ENCODE data around the gene MBD5. TPM values are rescaled to one million over a fixed set of nuclear protein-coding genes. Genes with fewer than 3 reads are reported as not detected.

The MBD5 gene
- total and polyA plus RNA-seq, 4 donors: 2.0 to 15.9 (median 9.5) TPM

- Histone ChIP-seq H3K4me1 (ENCODE audit: control insufficient read depth in 4 of 4, insufficient read depth in 4 of 4, low read length in 3 of 4) (no peaks in the 10 kb centered on the region), H3K36me3 (ENCODE audit: control insufficient read depth in 4 of 4, insufficient read depth in 3 of 4, low read depth in 1 of 4, low read length in 3 of 4) (no peaks in the 10 kb centered on the region), H3K9ac (ENCODE audit: low read depth in 1 of 2, low read length in 2 of 2) (no peak overlapping the region), H3K4me3 (ENCODE audit: low read depth in 1 of 3, low read length in 3 of 3) (no peak overlapping the region), H3K9me3 (ENCODE audit: control insufficient read depth in 4 of 4, low read length in 3 of 4) (no peaks in the 10 kb centered on the region), H3K27me3 (ENCODE audit: control insufficient read depth in 4 of 4, insufficient read depth in 4 of 4, low read length in 3 of 4) (no peaks in the 10 kb centered on the region), H3K27ac (ENCODE audit: low read depth in 1 of 2, low read length in 2 of 2) (no peak overlapping the region)
- no peak for DNase-seq (ENCODE audit: low spot score)
- TF ChIP-seq MAX (IDR thresholded peaks at IDR 0.05) (no peak), ZBTB33 (IDR thresholded peaks at IDR 0.05) (no peak), YY1 (IDR thresholded peaks at IDR 0.05) (no peak), REST (IDR thresholded peaks at IDR 0.05) (no peak), FOXA2 (IDR thresholded peaks at IDR 0.05) (no peak), JUND (IDR thresholded peaks at IDR 0.05) (no peak), RXRA (IDR thresholded peaks at IDR 0.05) (no peak)
- 87% methylated on average over 1 of the region's 1 CpG for WGBS
Observed at GRCh38 chr2:148046802-148047201, 25.9 kb downstream of the MBD5 start.

DNA sequence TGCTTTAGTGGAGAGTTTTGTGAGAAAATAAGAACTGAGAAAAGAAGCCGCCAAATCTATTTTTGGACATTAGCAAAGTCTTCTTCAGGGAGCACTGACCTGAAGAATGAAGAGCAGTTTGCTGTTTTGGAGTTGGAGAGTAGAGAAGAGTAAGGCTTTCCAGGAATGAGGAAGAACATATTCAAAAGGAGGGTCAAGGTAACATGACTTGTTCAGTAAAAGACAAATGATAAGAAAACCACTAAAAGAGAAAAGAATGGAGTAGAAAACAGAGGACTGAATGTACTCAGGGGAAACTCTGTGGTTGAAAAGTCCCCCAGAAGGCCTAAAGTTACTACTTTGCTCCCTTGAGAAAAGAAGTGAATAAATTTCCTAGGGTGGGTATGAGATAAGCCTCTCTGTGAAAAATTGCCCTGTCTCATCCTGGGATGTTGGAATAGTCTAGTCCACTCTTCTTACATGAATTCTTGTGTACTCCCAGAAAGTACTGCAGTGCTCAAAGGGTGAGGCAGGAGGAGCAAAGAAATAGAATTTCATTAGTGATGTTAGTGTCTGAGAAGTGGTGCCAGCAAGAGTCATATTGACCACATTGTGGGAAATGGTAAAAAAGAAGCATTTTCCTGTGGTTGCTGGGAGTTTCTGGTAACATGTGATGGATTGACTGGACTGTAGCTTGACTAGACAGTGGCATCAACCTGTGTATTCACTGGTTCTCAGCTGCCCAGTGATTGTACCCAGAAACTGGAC lies 27.8 kb downstream of the MBD5 start:
- no peak overlapping the region for H3K4me3 ChIP-seq (ENCODE audit: low read depth in 1 of 3, low read length in 3 of 3)
- DNase-seq (ENCODE audit: low spot score): no peak
- WGBS: 90% methylated on average over 1 of the region's 1 CpG
- no peak overlapping the region for H3K9ac ChIP-seq (ENCODE audit: low read depth in 1 of 2, low read length in 2 of 2)
- H3K27me3 ChIP-seq (ENCODE audit: control insufficient read depth in 4 of 4, insufficient read depth in 4 of 4, low read length in 3 of 4): no peaks in the 10 kb centered on the region
- TF ChIP-seq REST (IDR thresholded peaks at IDR 0.05) (no peak), MAX (IDR thresholded peaks at IDR 0.05) (no peak), CTCF (IDR thresholded peaks at IDR 0.05; ENCODE audit: low read depth, low read length, missing input control) (no peak), FOXA1 (IDR thresholded peaks at IDR 0.05) (no peak), RXRA (IDR thresholded peaks at IDR 0.05) (no peak), HNF4A (conservative IDR thresholded peaks at IDR 0.05) (no peak), TAF1 (conservative IDR thresholded peaks at IDR 0.05) (no peak), YY1 (IDR thresholded peaks at IDR 0.05) (no peak)
- H3K4me1 ChIP-seq (ENCODE audit: control insufficient read depth in 4 of 4, insufficient read depth in 4 of 4, low read length in 3 of 4): no peaks in the 10 kb centered on the region
- no peak overlapping the region for H3K27ac ChIP-seq (ENCODE audit: low read depth in 1 of 2, low read length in 2 of 2)
- no peaks in the 10 kb centered on the region for H3K9me3 ChIP-seq (ENCODE audit: control insufficient read depth in 4 of 4, low read length in 3 of 4)
- H3K36me3 ChIP-seq (ENCODE audit: control insufficient read depth in 4 of 4, insufficient read depth in 3 of 4, low read depth in 1 of 4, low read length in 3 of 4): no peaks in the 10 kb centered on the region

Measured in liver (tissue), 9 donors.